ENCODE data around the gene PLEKHJ1. TPM values are rescaled to one million over a fixed set of nuclear protein-coding genes. Genes with fewer than 3 reads are reported as not detected.

PLEKHJ1 gene
- total RNA-seq, 6 experiments from 2014 or later = 24.4 to 49.3 (median 28.6) TPM

DNA sequence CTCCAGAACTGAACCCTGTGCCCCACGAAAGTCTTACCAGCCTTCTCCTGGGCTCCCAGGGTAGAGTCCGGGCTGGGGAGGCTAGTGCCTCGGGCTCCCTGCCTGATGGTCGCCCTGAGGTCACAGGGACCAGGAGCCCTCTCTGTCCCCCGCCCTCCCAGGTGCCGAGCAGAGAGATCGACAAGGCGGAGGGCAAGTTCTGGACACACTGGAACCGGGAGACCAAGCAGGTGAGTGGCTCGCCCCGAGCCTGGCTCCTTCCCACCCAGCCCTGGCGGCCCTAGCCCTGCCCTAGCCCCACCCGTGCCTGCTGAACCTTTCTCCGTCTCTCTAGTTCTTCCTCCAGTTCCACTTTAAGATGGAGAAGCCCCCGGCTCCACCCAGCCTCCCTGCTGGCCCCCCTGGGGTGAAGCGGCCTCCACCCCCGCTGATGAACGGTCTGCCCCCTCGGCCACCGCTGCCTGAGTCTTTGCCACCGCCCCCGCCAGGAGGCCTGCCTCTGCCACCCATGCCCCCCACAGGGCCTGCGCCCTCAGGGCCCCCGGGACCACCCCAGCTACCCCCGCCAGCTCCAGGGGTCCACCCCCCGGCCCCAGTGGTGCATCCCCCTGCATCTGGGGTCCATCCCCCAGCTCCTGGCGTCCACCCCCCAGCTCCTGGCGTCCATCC is 11.4 kb upstream of the PLEKHJ1 start:
- intact Hi-C loops (cut with DNase I) = no loop called here
- no peak overlapping the region for H3K4me3 ChIP-seq
- H3K27me3 ChIP-seq = peaks cover 2 to 7% of the 10 kb centered on the region in 2 donors
- H3K27ac ChIP-seq = no peak overlapping the region
- DNase-seq (no peak), ATAC-seq (no peak)
- H3K9me3 ChIP-seq = no peaks in the 10 kb centered on the region
- no peak for TF ChIP-seq POLR2A (IDR thresholded peaks at IDR 0.05)
- TF ChIP-seq, protein P1, sequence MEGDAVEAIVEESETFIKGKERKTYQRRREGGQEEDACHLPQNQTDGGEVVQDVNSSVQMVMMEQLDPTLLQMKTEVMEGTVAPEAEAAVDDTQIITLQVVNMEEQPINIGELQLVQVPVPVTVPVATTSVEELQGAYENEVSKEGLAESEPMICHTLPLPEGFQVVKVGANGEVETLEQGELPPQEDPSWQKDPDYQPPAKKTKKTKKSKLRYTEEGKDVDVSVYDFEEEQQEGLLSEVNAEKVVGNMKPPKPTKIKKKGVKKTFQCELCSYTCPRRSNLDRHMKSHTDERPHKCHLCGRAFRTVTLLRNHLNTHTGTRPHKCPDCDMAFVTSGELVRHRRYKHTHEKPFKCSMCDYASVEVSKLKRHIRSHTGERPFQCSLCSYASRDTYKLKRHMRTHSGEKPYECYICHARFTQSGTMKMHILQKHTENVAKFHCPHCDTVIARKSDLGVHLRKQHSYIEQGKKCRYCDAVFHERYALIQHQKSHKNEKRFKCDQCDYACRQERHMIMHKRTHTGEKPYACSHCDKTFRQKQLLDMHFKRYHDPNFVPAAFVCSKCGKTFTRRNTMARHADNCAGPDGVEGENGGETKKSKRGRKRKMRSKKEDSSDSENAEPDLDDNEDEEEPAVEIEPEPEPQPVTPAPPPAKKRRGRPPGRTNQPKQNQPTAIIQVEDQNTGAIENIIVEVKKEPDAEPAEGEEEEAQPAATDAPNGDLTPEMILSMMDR (IDR thresholded peaks at IDR 0.05) = no peak
- WGBS (ENCODE audit: insufficient coverage, low coverage, low lambda C conversion rate, missing lambda C conversion rate) = 100% methylated on average over 4 of the region's 28 CpGs
- H3K36me3 ChIP-seq = peaks cover 12 to 39% (median 28%) of the 10 kb centered on the region in 4 donors
- peaks cover 0 to 15% (median 0%) of the 10 kb centered on the region in 4 donors for H3K4me1 ChIP-seq

DNA sequence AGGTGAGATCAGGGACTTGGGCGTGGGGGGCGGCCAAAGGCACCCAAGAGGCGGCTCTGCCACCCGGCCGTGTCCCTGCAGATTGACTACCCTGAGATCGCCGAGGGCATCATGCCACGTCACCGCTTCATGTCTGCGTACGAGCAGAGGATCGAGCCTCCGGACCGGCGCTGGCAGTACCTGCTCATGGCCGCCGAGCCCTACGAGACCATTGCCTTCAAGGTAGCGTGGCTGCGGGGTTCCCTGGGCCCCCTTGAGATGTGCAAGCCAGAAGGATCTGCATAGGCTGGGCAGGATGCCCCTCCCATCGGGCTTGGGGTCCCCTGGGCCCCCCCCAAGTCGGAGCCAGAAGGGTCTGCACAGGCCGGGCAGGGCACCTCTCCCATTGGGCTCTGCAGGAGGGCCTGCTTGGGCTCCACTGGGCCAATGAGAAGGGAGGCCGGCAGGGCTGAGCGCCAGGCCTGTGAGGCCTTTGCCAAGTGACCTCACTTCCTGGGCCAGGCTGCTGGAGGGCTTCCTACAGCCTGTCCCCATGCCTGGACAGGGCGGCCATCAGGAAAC is 10.8 kb upstream of the PLEKHJ1 start:
- Histone ChIP-seq H3K36me3 (peaks cover 12 to 39% (median 28%) of the 10 kb centered on the region in 4 donors), H3K4me3 (no peak overlapping the region)
- peak; percentile 52 to 82 (median 75) for ATAC-seq

GRCh38 chr19:2246014-2246620 is 10.0 kb upstream of the PLEKHJ1 start:
- no peak for DNase-seq
- Histone ChIP-seq H3K4me1 (peaks cover 0 to 21% (median 5%) of the 10 kb centered on the region in 4 donors), H3K4me3 (no peak overlapping the region), H3K27me3 (no peaks in the 10 kb centered on the region), H3K36me3 (peaks cover 12 to 39% (median 28%) of the 10 kb centered on the region in 4 donors), H3K27ac (no peak overlapping the region), H3K9me3 (no peaks in the 10 kb centered on the region)
- 83% methylated on average over 6 of the region's 25 CpGs for WGBS (ENCODE audit: insufficient coverage, low coverage, low lambda C conversion rate, missing lambda C conversion rate)
- ATAC-seq = no peak
- intact Hi-C loops (cut with DNase I) = no loop called here
- TF ChIP-seq POLR2A (IDR thresholded peaks at IDR 0.05) = no peak
- TF ChIP-seq, protein P1 (IDR thresholded peaks at IDR 0.05) = no peak

More for the DNA sequence above, 10.8 kb upstream of the PLEKHJ1 start:
- no CpG with 5 or more reads among the region's 26 CpGs for WGBS (ENCODE audit: insufficient coverage, low coverage, low lambda C conversion rate, missing lambda C conversion rate)
- Histone ChIP-seq H3K4me1 (peaks cover 0 to 19% (median under 1%) of the 10 kb centered on the region in 4 donors), H3K27me3 (peaks cover 0 to 4% of the 10 kb centered on the region in 2 donors), H3K9me3 (no peaks in the 10 kb centered on the region), H3K27ac (no peak overlapping the region)
- intact Hi-C loops (cut with DNase I) = no loop called here
- peak in 2 of 3 donors; percentile 72 to 76 for DNase-seq
- no peak for TF ChIP-seq POLR2A (IDR thresholded peaks at IDR 0.05)
- TF ChIP-seq, protein P1 (IDR thresholded peaks at IDR 0.05) = no peak

DNA sequence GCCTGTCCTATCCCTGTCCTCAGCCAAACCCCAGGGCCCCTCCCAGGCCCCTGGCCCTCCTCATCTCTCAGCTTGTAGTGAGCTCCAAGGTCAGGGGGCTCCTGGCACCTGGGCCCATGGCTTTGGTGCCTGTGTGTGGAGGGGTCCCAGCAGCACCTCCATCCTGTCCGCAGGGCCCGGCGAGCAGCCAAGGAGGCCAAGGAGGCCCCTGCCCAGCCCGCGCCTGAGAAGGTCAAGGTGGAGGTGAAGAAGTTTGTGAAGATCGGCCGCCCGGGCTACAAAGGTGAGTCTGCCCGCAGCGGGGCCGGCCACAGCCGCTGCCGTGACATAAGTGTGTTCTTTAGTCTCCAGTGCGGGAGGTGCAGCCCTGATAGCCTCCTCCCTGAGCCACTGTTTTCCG is 9.1 kb upstream of the PLEKHJ1 start:
- no peaks in the 10 kb centered on the region for H3K9me3 ChIP-seq
- no peak overlapping the region for H3K27ac ChIP-seq
- peaks cover 12 to 39% (median 28%) of the 10 kb centered on the region in 4 donors for H3K36me3 ChIP-seq
- TF ChIP-seq POLR2A (IDR thresholded peaks at IDR 0.05) = no peak
- TF ChIP-seq, protein P1 (IDR thresholded peaks at IDR 0.05) = no peak
- peaks cover 0 to 20% (median 8%) of the 10 kb centered on the region in 4 donors for H3K4me1 ChIP-seq
- intact Hi-C loops (cut with DNase I) = no loop called here
- no peak overlapping the region for H3K4me3 ChIP-seq
- no peak for ATAC-seq
- no peak for DNase-seq
- no CpG with 5 or more reads among the region's 15 CpGs for WGBS (ENCODE audit: insufficient coverage, low coverage, low lambda C conversion rate, missing lambda C conversion rate)
- no peaks in the 10 kb centered on the region for H3K27me3 ChIP-seq

Data from right lobe of liver (tissue), 6 donors.